HG03432 (cell line): ENCODE results near the gene EEF1E1.
"Not testable (repeated sequence)": the region's sequence is repeated elsewhere in the genome, so short reads cannot be mapped to it uniquely, and the experiment has no call there.

ENCODE experiments used
- ATAC-seq: cut with Tn5 transposase; IDR thresholded peaks from one replicate; pipeline ENCODE4 v1.9.1; 2021; ENCODE audit warnings: mild to moderate bottlenecking, moderate library complexity; ENCODE audit not compliant: unreplicated experiment

The EEF1E1 gene

GRCh38 chr6:8064638-8065518 is 37.5 kb downstream of the EEF1E1 start:
- peak; percentile 0 for ATAC-seq

GRCh38 chr6:8063761-8064637 is 38.3 kb downstream of the EEF1E1 start, which contains the start of gene BLOC1S5:
Gene BLOC1S5 (minus strand): TSS chr6:8064389. CDS start chr6:8064376, 13 bp downstream.
- peak; percentile 88 for ATAC-seq

- ATAC-seq, result no peak
Measured at GRCh38 chr6:8061736-8062135, 40.6 kb downstream of the EEF1E1 start.

GRCh38 chr6:8060346-8060745 is 42.0 kb downstream of the EEF1E1 start:
- ATAC-seq, result no peak

- ATAC-seq, result no peak
Measured at GRCh38 chr6:8059129-8059528, 43.2 kb downstream of the EEF1E1 start.

GRCh38 chr6:8057793-8058192 is 44.6 kb downstream of the EEF1E1 start:
- ATAC-seq, result no peak

GRCh38 chr6:8057263-8057662 is 45.1 kb downstream of the EEF1E1 start:
- ATAC-seq, result no peak

- no peak for ATAC-seq
Measured at GRCh38 chr6:8054276-8054675, 48.1 kb downstream of the EEF1E1 start.

GRCh38 chr6:8047541-8048292 is 54.6 kb downstream of the EEF1E1 start:
- ATAC-seq, result no peak

- not testable (repeated sequence) for ATAC-seq
Measured at GRCh38 chr6:8045769-8046168, 56.6 kb downstream of the EEF1E1 start.

- ATAC-seq, result no peak
Measured at GRCh38 chr6:8043221-8043620, 59.1 kb downstream of the EEF1E1 start.

GRCh38 chr6:8041913-8042583 is 60.3 kb downstream of the EEF1E1 start:
- ATAC-seq, result no peak

- ATAC-seq, result not testable (repeated sequence)
Measured at GRCh38 chr6:8034107-8034506, 68.2 kb downstream of the EEF1E1 start.

GRCh38 chr6:8030920-8031319 is 71.4 kb downstream of the EEF1E1 start:
- ATAC-seq, result no peak
